ENCODE measurements around the gene DCTD. TPM values are rescaled to one million over a fixed set of nuclear protein-coding genes. Genes with fewer than 3 reads are reported as not detected.

DCTD gene
- total RNA-seq, 1 donor from 2014 or later = 67.5 TPM

DNA sequence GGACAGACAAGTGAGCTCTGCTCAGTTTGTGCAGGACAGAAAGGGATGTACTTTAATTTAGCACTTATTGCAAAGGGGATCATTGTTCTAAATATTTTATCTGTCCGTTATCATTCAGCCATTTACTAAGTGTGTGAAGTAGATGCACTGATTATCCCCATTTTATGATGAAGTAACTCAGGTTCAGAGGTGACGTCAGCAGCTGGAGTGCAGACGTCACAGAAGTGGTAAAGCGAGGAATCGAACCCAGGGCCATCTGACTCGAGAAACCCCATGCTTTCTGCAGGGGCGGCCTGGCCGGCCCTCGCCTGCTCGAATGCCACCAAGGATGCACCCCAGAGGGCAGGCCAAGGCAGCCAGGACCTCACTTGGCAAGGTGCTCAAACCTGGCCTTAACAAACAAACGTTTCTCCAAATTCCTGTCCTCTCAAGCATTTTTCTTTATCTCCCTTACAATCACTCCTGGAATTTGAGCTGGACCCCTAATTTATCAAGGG lies 75.0 kb downstream of the DCTD start:
- no peak for DNase-seq (ENCODE audit: low read depth in 2 of 2)

DNA sequence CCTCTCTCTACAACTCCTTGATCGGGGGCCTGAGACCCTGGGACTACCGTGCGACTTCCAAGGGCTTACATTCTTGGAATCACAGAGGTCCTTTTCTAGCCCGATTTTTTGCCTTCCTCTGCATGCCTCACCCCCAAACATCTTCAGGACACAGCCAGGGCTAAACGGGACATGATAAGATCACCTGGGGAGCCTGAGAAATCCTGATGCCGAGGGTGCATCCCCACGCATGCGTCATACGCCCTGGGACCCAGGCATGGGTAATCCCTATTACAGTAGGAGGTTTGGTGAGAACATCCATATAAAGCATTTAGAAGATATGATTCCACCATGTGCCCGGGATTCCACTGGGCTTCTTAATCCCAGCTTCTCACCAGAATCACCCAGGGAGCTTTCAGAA lies 77.1 kb downstream of the DCTD start:
- DNase-seq (ENCODE audit: low read depth in 2 of 2) = no peak

Other genes starting within 250 kb of the DCTD start
- 17.2 and 26.0 TPM in 2 replicates for gene WWC2, start 181.9 kb upstream of the DCTD start, total RNA-seq

Data from lung microvascular endothelial cell (primary cell).